HG02588 (cell line): ENCODE measurements around the gene IGSF23.

Experiments used
- ATAC-seq: cut with Tn5 transposase; IDR thresholded peaks from one replicate; pipeline ENCODE4 v1.9.1; 2021; ENCODE audit warnings: mild to moderate bottlenecking, moderate library complexity; ENCODE audit not compliant: unreplicated experiment

The IGSF23 gene

GRCh38 chr19:44636439-44637389, 23.4 kb downstream of the IGSF23 start:
- ATAC-seq: no peak

GRCh38 chr19:44637390-44637764, 24.0 kb downstream of the IGSF23 start:
- ATAC-seq: no peak

- no peak for ATAC-seq
Observed at GRCh38 chr19:44640518-44640917, 27.2 kb downstream of the IGSF23 start.

GRCh38 chr19:44641501-44642265, 28.3 kb downstream of the IGSF23 start:
- ATAC-seq: no peak

GRCh38 chr19:44642377-44642776, 29.0 kb downstream of the IGSF23 start:
- ATAC-seq: no peak

GRCh38 chr19:44643605-44644401, 30.4 kb downstream of the IGSF23 start, which contains the start of gene PVR:
TSS of gene PVR (plus strand) at chr19:44643910. CDS start at chr19:44644097, 187 bp downstream.
- ATAC-seq: no peak

- no peak for ATAC-seq
Observed at GRCh38 chr19:44644402-44645016, 31.1 kb downstream of the IGSF23 start.

- ATAC-seq: no peak
Observed at GRCh38 chr19:44645407-44646048, 32.2 kb downstream of the IGSF23 start.

GRCh38 chr19:44646049-44646416, 32.7 kb downstream of the IGSF23 start:
- ATAC-seq: no peak

- no peak for ATAC-seq
Observed at GRCh38 chr19:44647144-44647543, 33.8 kb downstream of the IGSF23 start.

GRCh38 chr19:44648631-44649251, 35.4 kb downstream of the IGSF23 start:
- ATAC-seq: no peak

GRCh38 chr19:44649578-44650145, 36.3 kb downstream of the IGSF23 start:
- no peak for ATAC-seq

GRCh38 chr19:44653343-44653742, 40.0 kb downstream of the IGSF23 start:
- ATAC-seq: no peak

- ATAC-seq: peak; percentile 73
Observed at GRCh38 chr19:44653977-44654774, 40.8 kb downstream of the IGSF23 start.

GRCh38 chr19:44657211-44657921, 44.0 kb downstream of the IGSF23 start:
- no peak for ATAC-seq

GRCh38 chr19:44658069-44658733, 44.8 kb downstream of the IGSF23 start:
- ATAC-seq: no peak

- ATAC-seq: no peak
Observed at GRCh38 chr19:44660081-44660480, 46.7 kb downstream of the IGSF23 start.
